Transverse colon (tissue), 4 donors: ENCODE data around the gene VASN. TPM values are rescaled to one million over a fixed set of nuclear protein-coding genes. Genes with fewer than 3 reads are reported as not detected.
"Not testable (repeated sequence)": the region's sequence is repeated elsewhere in the genome, so short reads cannot be mapped to it uniquely, and the experiment has no call there.

Source experiments
- DNase-seq: peaks from one replicate; pipeline ENCODE4 v3.0.0-alpha.2; 2019
- H3K27ac ChIP-seq, 4 donors: fragments of 200-600 bp; sonication (generic); 2 replicates each; pipeline ENCODE4 v1.5.1; 2016 to 2018; ENCODE audit warnings: inconsistent platforms in 4 of 4
- H3K27me3 ChIP-seq: fragments of 200-600 bp; sonication (generic); 2 replicates; pipeline ENCODE4 v1.5.1; 2017; ENCODE audit warnings: inconsistent platforms
- H3K36me3 ChIP-seq, 4 donors: fragments of 200-600 bp; sonication (generic); 2 replicates each; pipeline ENCODE4 v1.5.1; 2017 to 2019; ENCODE audit warnings: inconsistent platforms in 4 of 4
- H3K4me1 ChIP-seq, 4 donors: fragments of 200-600 bp; sonication (generic); 2 replicates each; pipeline ENCODE4 v1.5.1; 2017 to 2020; ENCODE audit warnings: inconsistent platforms in 4 of 4
- H3K4me3 ChIP-seq, 4 donors: fragments of 200-600 bp; sonication (generic); 1 replicate in 1 of 4; 2 replicates in 3 of 4; pipeline versions ENCODE4 v1.5.1 to v1.6.1; 2017 to 2019; ENCODE audit warnings: inconsistent platforms in 4 of 4
- H3K9me3 ChIP-seq, 2 donors: fragments of 200-600 bp; sonication (generic); 2 replicates each; pipeline ENCODE4 v1.5.1; 2017 to 2019; ENCODE audit warnings: inconsistent platforms in 2 of 2
- EP300 ChIP-seq: sonication (generic); formaldehyde crosslinking; IDR thresholded peaks from one replicate; pipeline ENCODE4 v1.6.1; 2017; ENCODE audit warnings: antibody characterized with exemption, low read depth
- POLR2A ChIP-seq: fragments of 450-650 bp; IDR thresholded peaks from one replicate; pipeline ENCODE4 v1.6.1; 2016; ENCODE audit warnings: antibody characterized with exemption, mild to moderate bottlenecking, moderate library complexity
- POLR2AphosphoS5 ChIP-seq, 3 donors: sonication (generic); formaldehyde crosslinking; IDR thresholded peaks; one replicate each; pipeline ENCODE4 v1.6.1; 2016; ENCODE audit warnings: antibody characterized with exemption in 3 of 3
- WGBS, 2 donors: methylation state at CpG; one replicate each; pipeline ENCODE4 v1.1.5; 2018; ENCODE audit warnings: low coverage in 1 of 2; 5-methylcytosine and 5-hydroxymethylcytosine counted together
- in situ Hi-C, 4 donors: fragments of 200-750 bp; cut with MboI; loops; one replicate each; pipeline versions ENCODE4 v1.15.0 to v1.15.1; 2017; ENCODE audit warnings: low sequenced_read_pairs in 3 of 4, low pct_ligation_motif_present in 1 of 4, low pct_unique_long_range_greater_than_20kb in 1 of 4
- intact Hi-C: fragments of 100-400 bp; cut with DNase I; formaldehyde crosslinking; loops from one replicate; pipeline ENCODE4 v1.15.1; 2023; ENCODE audit warnings: low total_unique reads
- total RNA-seq, 4 donors: library from RNA; depleted of rRNA; stranded (reverse); fragments of >200 nt; gene quantifications; one replicate each; pipeline ENCODE4 v1.1.0, GENCODE V29; 2016
- TF ChIP-seq, protein P1 (sequence below), 5 experiments: fragments of 200-600 bp in 3 of 5; fragments of 450-650 bp in 2 of 5; sonication (generic) in 3 of 5; IDR thresholded peaks; 1 replicate in 2 of 5; 2 replicates in 3 of 5; pipeline ENCODE4 v1.5.1; 2016 to 2017; ENCODE audit warnings: antibody characterized with exemption in 5 of 5, inconsistent platforms in 3 of 5, mild to moderate bottlenecking in 2 of 5, moderate library complexity in 1 of 5

VASN gene
- total RNA-seq, 4 donors from 2014 or later: 3.4 to 18.7 (median 9.0) TPM

GRCh38 chr16:4340443-4340842 lies 31.2 kb upstream of the VASN start:
- in situ Hi-C loops: loop anchor here in 1 of 4 donors (25.0 kb wide), 1 partner anchor 153 kb away; no protein-coding TSS in a partner anchor
- Histone ChIP-seq H3K36me3 (no peaks in the 10 kb centered on the region), H3K27me3 (no peaks in the 10 kb centered on the region), H3K4me3 (no peak overlapping the region), H3K4me1 (peaks cover 0 to 5% (median 0%) of the 10 kb centered on the region in 4 donors), H3K9me3 (no peaks in the 10 kb centered on the region), H3K27ac (no peak overlapping the region)
- 71% methylated on average over 4 of the region's 6 CpGs; no CpG with 5 or more reads in 1 of the 2 donors for whole genome bisulfite sequencing, 2 donors
- no peak for DNase-seq
- TF ChIP-seq EP300 (no peak), POLR2AphosphoS5 (IDR thresholded peaks at IDR 0.05) (no peak), POLR2A (no peak)
- TF ChIP-seq, protein P1, sequence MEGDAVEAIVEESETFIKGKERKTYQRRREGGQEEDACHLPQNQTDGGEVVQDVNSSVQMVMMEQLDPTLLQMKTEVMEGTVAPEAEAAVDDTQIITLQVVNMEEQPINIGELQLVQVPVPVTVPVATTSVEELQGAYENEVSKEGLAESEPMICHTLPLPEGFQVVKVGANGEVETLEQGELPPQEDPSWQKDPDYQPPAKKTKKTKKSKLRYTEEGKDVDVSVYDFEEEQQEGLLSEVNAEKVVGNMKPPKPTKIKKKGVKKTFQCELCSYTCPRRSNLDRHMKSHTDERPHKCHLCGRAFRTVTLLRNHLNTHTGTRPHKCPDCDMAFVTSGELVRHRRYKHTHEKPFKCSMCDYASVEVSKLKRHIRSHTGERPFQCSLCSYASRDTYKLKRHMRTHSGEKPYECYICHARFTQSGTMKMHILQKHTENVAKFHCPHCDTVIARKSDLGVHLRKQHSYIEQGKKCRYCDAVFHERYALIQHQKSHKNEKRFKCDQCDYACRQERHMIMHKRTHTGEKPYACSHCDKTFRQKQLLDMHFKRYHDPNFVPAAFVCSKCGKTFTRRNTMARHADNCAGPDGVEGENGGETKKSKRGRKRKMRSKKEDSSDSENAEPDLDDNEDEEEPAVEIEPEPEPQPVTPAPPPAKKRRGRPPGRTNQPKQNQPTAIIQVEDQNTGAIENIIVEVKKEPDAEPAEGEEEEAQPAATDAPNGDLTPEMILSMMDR (IDR thresholded peaks at IDR 0.05): no peak
- intact Hi-C loops: loop anchor here (5.0 kb wide), 1 partner anchor 1518 kb away; no protein-coding TSS in a partner anchor

DNA sequence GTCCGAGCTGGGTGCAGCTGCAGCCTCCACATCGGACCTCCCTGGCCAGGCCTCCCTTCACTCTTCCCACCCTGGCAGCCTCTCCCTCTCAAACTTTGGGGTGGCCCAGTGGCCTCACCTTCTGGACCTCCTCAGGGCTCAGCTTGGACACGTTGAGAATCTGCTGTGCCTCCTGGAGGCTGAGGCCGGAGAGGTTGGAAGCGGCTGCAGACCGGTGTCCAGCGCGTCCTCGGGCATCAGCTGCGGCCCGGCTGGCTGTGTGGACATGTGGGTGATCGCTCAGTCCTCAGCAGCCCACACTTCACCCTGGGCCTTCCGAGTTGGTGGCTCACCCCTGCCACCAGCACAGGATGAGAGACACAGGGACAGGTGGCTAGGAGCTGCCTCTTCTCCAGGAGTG lies 30.4 kb upstream of the VASN start:
- H3K9me3 ChIP-seq: no peaks in the 10 kb centered on the region
- no peak overlapping the region for H3K27ac ChIP-seq
- no peak overlapping the region for H3K4me3 ChIP-seq
- no peaks in the 10 kb centered on the region for H3K36me3 ChIP-seq
- TF ChIP-seq, protein P1 (IDR thresholded peaks at IDR 0.05): no peak
- TF ChIP-seq POLR2AphosphoS5 (IDR thresholded peaks at IDR 0.05) (no peak), EP300 (no peak), POLR2A (no peak)
- in situ Hi-C loops: loop anchor here in 1 of 4 donors (25.0 kb wide), 1 partner anchor 154 kb away; no protein-coding TSS in a partner anchor
- 92% methylated on average over 7 of the region's 13 CpGs; no CpG with 5 or more reads in 1 of the 2 donors for WGBS, 2 donors
- H3K27me3 ChIP-seq: no peaks in the 10 kb centered on the region
- H3K4me1 ChIP-seq: peaks cover 0 to 9% (median 5%) of the 10 kb centered on the region in 4 donors
- DNase-seq: no peak
- intact Hi-C loops: loop anchor here (5.0 kb wide), 1 partner anchor 1519 kb away; no protein-coding TSS in a partner anchor

DNA sequence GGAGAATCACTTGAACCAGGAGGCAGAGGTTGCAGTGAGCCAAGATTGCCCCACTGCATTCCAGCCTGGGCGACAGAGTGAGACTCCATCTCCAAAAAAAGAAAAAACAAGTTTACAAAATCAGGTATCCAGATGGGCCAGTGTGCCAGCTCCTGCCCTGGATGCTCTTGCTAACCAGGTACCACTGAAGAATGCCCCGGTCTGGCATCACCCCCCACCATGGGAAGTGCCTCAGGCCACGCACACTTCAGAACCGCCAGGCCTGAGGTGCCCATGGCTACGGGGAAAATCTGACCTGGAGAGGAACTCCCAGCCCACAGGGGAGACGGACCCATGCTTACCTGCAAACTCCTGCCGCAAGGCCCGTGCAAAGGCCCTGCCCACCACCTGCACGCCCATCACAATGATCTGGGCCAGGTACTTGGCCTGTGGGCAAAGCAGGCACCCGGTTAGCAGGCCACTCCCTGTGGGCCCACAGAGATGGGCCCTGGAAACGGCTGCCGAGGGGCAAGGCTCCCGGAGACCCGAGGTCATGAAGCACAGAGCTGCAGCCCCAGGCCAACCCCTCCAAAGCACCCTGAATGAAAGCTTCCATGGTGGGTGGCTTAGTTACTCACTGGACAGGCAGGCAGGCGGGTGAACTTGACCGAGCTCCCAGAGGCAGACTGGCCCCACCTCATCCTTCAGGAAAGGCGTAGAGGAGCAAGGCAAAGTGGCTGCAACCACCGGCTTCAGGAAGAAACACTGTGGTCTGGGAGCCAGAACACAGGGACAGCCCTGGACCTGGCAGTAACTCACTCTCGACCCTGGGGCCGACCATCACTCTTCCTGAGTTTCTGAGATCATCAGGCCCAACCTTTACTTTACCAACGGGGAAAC lies 28.5 kb upstream of the VASN start:
- Histone ChIP-seq H3K36me3 (no peaks in the 10 kb centered on the region), H3K9me3 (no peaks in the 10 kb centered on the region), H3K27me3 (no peaks in the 10 kb centered on the region), H3K4me1 (peaks cover 0 to 11% (median 5%) of the 10 kb centered on the region in 4 donors), H3K27ac (no peak overlapping the region), H3K4me3 (no peak overlapping the region)
- WGBS, 2 donors: 91% methylated on average over 13 of the region's 21 CpGs; no CpG with 5 or more reads in 1 of the 2 donors
- intact Hi-C loops: loop anchor here (5.0 kb wide), 1 partner anchor 1521 kb away; no protein-coding TSS in a partner anchor
- TF ChIP-seq, protein P1 (IDR thresholded peaks at IDR 0.05): no peak
- no peak for TF ChIP-seq POLR2AphosphoS5 (IDR thresholded peaks at IDR 0.05)
- TF ChIP-seq POLR2A: no peak
- no peak for TF ChIP-seq EP300
- DNase-seq: no peak
- in situ Hi-C loops: loop anchor here in 1 of 4 donors (25.0 kb wide), 1 partner anchor 156 kb away; no protein-coding TSS in a partner anchor

GRCh38 chr16:4344300-4344982 lies 27.2 kb upstream of the VASN start:
- in situ Hi-C loops (loop anchor here in 1 of 4 donors (25.0 kb wide), 1 partner anchor 157 kb away; no protein-coding TSS in a partner anchor), intact Hi-C loops (loop anchor here (5.0 kb wide), 1 partner anchor 1522 kb away; no protein-coding TSS in a partner anchor)
- H3K4me1 ChIP-seq: peaks cover 0 to 12% (median 5%) of the 10 kb centered on the region in 4 donors
- not testable (repeated sequence) for H3K27me3 ChIP-seq, H3K36me3 ChIP-seq, H3K27ac ChIP-seq, H3K9me3 ChIP-seq, H3K4me3 ChIP-seq, DNase-seq
- 59 to 100% methylated on average over 1 to 5 of the region's 10 CpGs for WGBS, 2 donors
